SIG-M5 treated with dmso at 0.1 percent for 504 hours (cell line): ENCODE data around the gene TMEM87B.
"Not testable (repeated sequence)": the region's sequence is repeated elsewhere in the genome, so short reads cannot be mapped to it uniquely, and the experiment has no call there.

Experiments
- DNase-seq: peaks from one replicate; lab custom pipeline; 2025; ENCODE audit not compliant: unreplicated experiment; lab: John Stamatoyannopoulos, UW

Gene TMEM87B

DNA sequence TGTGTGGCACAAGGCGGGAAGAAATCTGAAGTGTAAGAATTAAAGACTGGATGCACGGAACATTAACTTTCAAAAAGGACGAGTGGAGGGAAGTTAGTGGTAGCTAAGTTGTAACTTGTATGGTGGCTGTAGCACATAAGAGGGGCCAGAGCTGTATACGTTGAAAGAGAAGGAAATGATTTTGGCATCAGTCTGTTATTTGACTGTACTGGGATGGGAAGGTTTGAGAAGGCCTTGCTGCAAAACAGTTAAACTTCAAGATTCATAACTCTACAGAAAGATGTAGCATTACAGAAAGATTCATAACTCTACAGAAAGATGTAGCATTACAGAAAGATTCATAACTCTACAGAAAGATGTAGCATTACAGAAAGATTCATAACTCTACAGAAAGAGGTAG, 58.3 kb downstream of the TMEM87B start:
- DNase-seq = not testable (repeated sequence)

DNA sequence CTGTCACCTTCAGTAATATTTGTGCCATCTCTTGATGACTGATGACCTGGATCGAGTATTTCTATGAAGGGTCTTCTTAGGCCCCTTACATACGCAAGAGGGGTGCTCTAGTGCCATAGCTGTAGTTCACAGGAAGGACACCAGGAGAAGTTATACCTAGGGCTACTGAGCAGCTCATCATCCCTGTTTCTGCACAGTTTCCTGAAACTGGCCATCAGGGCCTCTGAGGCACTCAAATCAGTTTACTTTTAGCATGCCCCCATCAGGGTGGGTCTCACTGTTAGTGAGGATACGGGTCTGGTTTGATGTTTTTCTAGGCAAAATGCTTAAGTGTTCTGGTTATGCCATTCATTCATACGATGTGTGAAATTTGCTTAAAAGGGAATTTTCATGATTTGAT, 63.1 kb downstream of the TMEM87B start:
- DNase-seq = no peak

DNA sequence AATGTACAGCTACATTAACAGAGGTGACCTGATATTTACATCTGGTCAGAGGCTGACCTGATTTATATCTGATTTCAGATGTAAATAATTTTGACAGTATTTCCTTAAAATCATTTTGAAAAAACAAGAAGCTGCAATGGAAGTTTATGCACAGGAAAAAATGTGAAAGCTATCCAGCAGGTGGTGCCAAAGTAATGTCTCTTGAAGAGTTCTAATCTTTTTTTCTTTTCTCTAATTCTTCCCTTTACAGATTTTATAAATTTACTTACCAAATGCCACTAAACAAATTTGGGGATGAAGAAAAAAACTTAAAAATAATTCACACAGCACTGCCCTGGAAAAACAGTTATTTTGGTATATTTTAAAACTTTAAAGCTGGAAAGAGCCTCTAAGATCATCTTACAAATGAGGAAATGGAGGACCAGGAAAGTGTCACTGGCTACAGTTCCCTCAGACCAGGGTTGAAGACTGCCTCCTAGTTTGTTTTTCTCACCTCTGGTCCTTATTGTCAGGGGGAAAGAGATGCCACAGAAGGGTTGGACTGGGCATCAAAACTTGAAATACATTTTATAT, 66.7 kb downstream of the TMEM87B start:
- peak; percentile 51 for DNase-seq

DNA sequence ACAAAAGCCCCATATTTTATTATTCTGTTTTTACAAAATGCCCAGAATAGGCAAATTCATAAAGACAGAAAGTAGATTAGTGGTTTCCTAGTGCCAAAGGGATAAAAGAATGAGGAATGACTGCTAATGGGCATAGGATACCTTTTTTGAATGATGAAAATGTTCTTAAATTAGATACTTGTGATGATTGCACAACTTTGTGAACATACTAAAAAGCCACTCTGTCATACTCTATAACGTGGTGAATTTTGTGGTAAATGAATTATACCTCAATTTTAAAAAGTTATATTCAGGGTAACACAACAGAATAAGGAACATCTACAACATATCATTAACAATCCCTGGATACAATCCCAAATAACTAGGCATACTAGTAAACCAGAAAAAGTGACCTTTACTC, 74.0 kb downstream of the TMEM87B start:
- DNase-seq = no peak

DNA sequence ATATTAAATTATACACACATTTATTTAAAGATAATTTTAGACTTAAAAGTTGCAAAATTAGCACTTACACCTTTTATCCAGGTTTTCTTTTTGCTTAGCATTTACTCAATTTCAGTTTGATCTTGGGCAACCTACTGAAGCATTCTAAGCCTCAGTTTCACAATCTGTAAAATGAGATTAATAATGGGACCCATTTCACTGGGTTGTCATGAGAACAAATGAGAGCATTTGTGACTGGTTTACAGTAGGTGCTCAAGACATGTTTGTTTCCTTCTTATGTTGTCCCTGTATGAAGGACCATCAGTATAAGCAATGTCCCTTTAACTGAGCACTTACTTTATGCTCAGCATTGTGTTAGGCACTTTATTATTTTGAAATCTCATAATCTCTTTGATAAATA, 78.3 kb downstream of the TMEM87B start:
- no peak for DNase-seq

DNA sequence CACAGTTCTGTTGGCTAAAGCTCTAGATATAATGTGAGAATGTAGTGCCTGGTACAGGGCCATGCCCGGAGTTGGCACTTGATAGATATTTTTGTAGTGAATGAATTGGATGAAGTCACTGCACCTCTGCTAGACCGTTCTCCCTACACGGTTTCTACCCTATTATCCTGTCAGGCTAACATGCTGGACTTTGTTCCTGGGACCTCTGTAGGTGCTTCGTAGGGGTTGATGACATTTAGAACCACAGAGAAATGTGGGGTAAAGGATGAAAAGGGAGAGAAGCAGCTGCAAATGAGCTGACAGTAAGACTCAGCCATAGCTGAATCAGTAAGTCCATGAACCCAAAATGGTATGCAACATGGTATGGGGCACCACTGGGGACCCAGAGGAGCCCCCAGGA, 79.1 kb downstream of the TMEM87B start:
- no peak for DNase-seq

DNA sequence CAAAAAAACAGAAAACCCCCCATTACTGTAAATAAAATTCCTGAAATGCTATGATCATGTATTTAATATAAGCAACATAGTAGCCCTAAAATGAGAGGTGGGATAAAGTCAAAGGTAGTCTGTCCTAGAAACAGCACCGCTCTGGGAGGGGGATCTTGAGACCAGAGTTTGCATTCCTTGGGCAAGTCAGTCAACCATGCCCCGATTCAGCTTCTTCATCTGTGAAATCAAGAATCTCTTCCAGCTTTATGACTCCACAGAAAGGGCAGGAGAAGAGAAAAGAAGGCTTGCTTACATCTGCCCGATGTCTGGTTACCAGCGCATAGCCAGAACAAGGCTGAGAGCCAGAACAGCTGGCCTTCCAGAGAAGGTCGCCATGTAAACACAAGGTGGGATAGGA, 81.0 kb downstream of the TMEM87B start:
- DNase-seq = no peak

DNA sequence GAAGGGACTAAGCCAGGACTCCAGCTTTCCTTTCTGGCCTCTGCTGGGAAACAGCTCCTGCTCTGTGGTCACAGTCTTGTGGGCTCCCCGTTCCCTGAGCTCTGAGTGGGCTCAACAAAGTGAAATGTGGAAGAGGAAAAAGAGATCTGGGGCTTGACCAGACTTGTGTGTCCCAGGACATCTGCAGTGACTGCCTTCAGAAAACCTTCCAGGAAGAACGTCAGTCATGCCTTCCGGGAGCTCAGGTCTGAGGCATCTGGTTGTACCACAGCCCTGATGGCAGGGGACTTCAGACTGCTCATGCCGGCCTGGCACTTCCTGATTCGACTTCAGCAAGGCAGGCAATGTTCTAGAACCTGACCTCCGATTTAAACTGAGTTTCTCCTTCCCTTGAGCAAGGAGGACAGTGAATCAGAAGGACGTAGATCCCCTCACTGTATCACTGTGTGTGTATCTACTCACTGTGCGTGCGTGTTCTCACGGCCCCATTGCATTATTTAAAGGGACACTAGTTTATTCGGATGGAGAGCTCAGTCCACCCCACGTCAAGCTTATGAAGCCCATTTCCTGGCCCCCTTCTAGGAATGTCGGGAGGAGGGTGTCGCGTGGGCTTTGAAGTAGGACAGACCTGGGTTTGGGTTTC, 82.6 kb downstream of the TMEM87B start:
- DNase-seq = no peak

DNA sequence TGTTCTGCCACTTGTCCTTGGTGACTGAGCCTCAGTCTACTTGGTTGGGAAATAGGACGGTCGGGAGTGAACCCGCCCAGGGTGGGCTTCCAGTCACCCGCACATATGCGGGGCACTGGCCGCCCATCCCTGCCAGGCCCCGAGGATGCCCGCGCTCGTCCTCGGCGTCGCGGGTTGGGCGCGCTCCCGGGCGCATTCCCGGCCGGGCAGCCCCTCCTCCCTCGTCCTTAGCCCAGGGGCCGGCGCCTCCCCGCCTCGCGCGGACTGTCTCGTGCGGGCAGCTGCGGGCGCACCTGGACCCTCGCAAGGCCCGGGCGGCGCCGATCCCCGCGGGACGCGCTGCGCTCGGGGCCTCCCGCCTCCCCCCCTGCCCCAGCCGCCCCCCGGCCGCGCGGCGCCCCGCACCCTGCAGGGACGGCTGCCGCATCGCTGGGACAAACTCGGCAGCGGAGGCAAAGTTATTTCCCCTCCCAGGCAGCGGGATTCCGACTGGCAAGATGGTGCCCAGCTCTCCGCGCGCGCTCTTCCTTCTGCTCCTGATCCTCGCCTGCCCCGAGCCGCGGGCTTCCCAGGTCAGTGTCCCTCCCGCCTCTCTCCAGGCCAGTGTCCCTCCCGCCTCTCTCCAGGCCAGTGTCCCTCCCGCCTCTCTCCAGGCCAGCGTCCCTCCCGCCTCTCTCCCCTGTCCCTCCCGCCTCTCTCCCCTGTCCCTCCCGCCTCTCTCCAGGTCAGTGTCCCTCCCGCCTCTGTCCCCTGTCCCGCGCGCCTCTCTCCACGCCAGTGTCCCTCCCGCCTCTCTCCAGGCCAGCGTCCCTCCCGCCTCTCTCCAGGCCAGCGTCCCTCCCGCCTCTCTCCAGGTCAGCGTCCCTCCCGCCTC, 83.3 kb downstream of the TMEM87B start, which contains the start of gene FBLN7:
TSS of gene FBLN7 (plus strand) at position 227 of the 874 bp plus-strand sequence. CDS start at position 498, 271 bp downstream.
- no peak for DNase-seq

DNA sequence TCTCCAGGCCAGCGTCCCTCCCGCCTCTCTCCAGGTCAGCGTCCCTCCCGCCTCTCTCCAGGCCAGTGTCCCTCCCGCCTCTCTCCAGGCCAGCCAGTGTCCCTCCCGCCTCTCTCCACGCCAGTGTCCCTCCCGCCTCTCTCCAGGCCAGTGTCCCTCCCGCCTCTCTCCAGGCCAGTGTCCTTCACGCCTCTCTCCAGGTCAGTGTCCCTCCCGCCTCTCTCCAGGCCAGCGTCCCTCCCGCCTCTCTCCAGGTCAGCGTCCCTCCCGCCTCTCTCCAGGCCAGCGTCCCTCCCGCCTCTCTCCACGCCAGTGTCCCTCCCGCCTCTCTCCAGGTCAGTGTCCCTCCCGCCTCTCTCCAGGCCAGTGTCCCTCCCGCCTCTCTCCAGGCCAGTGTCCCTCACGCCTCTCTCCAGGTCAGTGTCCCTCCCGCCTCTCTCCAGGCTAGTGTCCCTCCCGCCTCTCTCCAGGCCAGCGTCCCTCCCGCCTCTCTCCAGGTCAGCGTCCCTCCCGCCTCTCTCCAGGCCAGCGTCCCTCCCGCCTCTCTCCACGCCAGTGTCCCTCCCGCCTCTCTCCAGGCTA, 84.1 kb downstream of the TMEM87B start:
- not testable (repeated sequence) for DNase-seq

DNA sequence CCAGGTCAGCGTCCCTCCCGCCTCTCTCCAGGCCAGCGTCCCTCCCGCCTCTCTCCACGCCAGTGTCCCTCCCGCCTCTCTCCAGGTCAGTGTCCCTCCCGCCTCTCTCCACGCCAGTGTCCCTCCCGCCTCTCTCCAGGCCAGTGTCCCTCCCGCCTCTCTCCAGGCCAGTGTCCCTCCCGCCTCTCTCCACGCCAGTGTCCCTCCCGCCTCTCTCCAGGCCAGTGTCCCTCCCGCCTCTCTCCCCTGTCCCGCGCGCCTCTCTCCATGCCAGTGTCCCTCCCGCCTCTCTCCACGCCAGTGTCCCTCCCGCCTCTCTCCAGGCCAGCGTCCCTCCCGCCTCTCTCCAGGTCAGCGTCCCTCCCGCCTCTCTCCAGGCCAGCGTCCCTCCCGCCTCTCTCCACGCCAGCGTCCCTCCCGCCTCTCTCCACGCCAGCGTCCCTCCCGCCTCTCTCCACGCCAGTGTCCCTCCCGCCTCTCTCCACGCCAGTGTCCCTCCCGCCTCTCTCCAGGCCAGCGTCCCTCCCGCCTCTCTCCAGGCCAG, 84.7 kb downstream of the TMEM87B start:
- DNase-seq = not testable (repeated sequence)

DNA sequence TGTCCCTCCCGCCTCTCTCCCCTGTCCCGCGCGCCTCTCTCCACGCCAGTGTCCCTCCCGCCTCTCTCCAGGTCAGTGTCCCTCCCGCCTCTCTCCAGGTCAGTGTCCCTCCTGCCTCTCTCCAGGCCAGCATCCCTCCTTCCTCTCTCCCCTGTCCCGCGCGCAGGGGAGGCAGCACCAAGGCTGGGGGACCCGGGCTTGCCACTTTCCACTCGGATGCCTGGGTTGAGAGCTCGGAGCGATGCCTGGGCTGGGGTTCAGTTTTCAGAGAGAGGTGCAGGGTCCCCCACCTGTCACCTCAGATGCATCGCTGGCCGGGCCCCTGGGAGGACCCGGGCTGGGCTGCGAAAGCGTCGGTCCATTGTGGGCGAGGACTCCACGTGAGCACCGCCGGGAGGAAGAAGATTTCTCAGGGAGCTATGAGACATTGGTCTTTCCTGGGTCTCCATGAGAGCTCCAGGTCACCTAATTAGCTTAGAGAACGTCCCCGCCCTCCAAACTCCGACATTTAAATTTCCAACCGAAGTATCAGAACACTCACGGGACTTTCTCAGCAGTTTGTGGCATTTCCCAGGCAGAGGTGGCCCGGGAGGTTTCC, 85.2 kb downstream of the TMEM87B start:
- no peak for DNase-seq

DNA sequence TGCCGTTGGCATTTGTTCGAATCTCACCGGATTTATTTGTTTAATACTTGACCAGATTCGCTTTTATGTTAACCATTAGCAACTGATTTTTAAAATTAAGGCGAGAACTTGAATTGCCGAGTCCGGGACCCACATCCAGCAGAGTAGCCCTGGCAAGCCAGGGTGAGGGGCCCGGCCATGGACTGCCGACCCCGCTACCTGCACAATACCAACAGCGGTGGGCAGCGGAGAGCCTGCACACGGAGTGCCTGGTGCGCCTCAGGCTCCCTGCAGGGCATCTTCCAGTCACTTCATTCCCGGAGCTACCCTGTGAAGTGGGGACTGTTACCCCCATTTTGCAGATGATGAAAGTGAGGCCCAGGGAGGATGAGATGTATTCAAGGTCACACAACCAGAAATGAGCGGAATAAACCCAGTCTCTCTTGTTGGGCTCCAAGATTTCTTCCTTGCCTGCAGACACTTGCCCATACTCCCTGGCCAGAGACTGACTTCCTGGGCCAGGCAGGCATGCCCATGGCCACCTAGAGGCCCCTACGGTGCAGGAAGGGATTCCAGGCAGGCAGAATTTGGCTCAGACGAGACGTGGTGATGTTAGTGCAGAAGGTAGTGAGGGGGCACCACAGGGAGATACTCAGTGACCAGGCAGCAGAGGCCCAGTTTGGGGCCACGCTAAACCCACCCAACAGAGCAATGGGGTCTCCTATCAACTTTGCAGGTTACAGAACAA, 86.0 kb downstream of the TMEM87B start:
- DNase-seq = no peak

DNA sequence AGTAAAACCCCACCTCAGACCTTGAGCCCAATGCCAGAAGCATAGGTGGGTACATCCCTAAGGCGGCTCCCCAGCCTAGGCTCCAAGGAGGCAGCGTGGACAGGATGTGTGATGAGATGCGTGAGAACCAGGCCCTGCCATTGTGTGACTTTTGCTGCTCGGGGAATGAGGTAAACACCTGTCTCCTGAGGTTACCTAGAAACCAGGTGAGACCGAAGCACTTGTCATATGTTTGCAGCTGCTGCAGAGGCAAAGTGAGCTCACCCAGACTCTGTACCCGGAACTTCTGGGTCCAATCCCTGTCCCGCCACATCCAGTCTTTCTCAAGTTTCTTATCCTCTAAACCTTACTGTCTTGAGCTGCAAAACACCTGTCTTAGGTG, 86.5 kb downstream of the TMEM87B start:
- DNase-seq = no peak

DNA sequence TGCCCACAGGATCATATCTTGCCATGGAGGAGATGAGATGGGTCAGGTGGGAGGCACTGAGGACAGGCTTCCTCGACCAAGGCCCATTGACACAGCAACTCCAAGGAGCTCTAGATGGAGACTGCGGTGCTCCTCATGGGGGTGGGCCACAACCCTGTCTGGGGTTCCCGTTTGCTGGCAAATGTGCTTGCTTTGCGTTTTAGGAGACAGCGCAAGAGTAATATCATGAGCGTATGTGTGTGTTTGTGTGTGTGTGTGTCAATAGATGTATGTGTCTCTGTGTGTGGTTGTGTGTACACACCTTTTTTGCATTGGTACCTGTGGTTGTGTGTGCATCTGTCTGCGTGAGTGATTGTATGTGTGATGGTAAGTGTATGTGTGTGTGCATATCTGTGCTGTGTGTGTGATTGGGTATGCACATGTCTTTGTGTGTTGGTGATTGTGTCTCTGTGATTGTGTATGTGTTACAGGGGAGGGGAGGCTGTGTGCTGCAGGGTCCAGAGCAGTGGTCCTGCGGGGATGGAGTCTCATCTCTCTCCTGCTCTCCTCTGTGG, 87.5 kb downstream of the TMEM87B start:
- no peak for DNase-seq

DNA sequence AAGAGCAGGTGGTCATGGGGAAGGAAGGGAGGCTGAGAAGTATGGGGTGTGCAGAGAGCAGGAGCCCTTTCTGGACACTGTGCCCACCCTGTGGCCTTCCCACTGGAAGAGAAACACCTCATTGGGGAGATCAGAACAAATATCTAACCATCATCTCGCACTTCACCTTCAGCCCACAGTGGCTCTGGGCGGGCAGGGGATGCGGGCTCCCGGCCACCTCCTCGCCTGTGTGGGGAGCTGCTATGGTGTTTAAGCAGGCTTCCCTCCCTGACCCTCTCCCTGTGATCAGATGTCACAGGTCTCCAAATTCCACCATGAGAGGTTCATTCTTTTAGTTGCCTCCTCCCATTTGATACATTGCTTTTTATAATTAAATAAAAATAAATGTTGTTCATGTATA, 88.1 kb downstream of the TMEM87B start:
- no peak for DNase-seq

DNA sequence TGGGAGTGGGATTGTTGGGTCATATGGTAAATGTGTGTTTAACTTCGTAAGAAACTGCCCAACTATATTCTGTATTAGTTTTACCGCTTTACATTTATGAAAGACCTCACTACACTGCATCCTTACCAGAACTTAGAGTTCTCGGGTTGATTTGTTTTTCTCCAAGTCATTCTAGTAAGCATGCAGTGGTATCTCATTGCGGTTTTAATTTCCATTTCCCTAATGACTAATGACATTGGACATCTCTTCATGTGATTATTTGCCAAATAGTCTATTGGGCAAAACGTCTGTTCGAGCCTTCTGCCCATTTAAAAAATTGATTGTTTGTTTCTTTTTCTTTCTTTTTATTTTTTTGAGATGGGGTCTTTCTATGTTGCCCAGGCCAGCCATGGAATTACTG, 89.9 kb downstream of the TMEM87B start:
- DNase-seq = no peak

DNA sequence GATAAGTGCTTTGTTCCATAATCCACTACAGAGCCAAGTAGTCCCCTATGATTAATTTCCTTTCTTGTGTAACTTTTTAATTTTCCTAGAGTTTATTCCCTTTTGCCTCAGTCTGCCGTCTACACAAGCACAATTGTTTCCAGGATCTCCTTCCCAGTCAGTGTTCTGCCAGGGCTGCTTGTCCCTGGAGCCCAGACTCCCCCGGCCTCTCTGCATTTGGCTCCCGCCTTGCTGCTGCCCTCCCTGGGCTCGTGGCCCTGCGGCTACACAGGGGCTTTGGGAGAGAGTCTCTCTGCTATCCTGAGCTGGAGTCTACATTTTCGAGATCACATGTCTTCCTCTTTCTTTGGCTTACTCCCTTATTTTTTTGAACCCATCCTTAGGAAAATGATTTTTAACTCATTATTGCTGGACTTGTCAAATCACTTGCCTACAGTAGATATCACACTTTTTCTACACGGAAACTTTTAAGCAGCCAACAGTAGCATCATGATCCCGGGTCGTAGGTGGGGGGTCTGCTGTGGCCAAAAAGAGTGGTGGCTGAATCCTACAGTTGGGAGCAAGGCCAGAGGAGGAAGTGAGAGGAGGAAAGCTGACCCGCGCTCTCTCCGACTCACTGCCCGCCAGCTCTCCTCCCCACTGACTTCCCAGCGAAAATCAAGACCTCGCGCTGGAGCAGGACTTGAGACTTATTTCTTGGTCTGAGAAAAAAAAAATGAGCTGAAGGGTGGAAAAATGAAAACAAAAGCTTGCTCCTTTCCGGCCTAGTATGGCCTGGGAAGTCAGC, 92.5 kb downstream of the TMEM87B start:
- DNase-seq = no peak

DNA sequence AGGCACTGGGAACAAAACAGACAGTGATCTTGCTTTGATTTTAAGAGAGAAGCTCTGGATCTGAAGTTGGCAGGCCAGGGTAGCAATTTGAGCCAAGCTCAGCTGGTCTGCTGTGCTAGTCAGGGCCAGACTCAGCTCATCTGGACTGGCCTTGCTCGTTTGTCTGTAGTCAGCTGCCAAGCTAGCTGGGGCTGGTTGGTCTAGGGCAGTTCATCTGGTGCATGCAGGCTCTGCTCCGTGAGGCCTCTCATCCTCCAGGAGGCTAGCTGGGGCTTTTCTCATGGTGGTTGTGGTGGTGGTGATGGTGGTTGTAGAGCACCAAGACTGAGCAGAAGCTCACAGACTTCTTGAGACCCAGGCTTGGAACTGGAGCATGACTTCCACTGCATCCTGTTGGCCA, 93.4 kb downstream of the TMEM87B start:
- no peak for DNase-seq
